Transverse colon (tissue), 4 donors: ENCODE data around the gene SGSH. TPM values are rescaled to one million over a fixed set of nuclear protein-coding genes. Genes with fewer than 3 reads are reported as not detected.

Experiments
- DNase-seq: peaks from one replicate; pipeline ENCODE4 v3.0.0-alpha.2; 2019
- H3K27ac ChIP-seq, 4 donors: fragments of 200-600 bp; sonication (generic); 2 replicates each; pipeline ENCODE4 v1.5.1; 2016 to 2018; ENCODE audit warnings: inconsistent platforms in 4 of 4
- H3K27me3 ChIP-seq: fragments of 200-600 bp; sonication (generic); 2 replicates; pipeline ENCODE4 v1.5.1; 2017; ENCODE audit warnings: inconsistent platforms
- H3K36me3 ChIP-seq, 4 donors: fragments of 200-600 bp; sonication (generic); 2 replicates each; pipeline ENCODE4 v1.5.1; 2017 to 2019; ENCODE audit warnings: inconsistent platforms in 4 of 4
- H3K4me1 ChIP-seq, 4 donors: fragments of 200-600 bp; sonication (generic); 2 replicates each; pipeline ENCODE4 v1.5.1; 2017 to 2020; ENCODE audit warnings: inconsistent platforms in 4 of 4
- H3K4me3 ChIP-seq, 4 donors: fragments of 200-600 bp; sonication (generic); 1 replicate in 1 of 4; 2 replicates in 3 of 4; pipeline versions ENCODE4 v1.5.1 to v1.6.1; 2017 to 2019; ENCODE audit warnings: inconsistent platforms in 4 of 4
- H3K9me3 ChIP-seq, 2 donors: fragments of 200-600 bp; sonication (generic); 2 replicates each; pipeline ENCODE4 v1.5.1; 2017 to 2019; ENCODE audit warnings: inconsistent platforms in 2 of 2
- EP300 ChIP-seq: sonication (generic); formaldehyde crosslinking; IDR thresholded peaks from one replicate; pipeline ENCODE4 v1.6.1; 2017; ENCODE audit warnings: antibody characterized with exemption, low read depth
- POLR2A ChIP-seq: fragments of 450-650 bp; IDR thresholded peaks from one replicate; pipeline ENCODE4 v1.6.1; 2016; ENCODE audit warnings: antibody characterized with exemption, mild to moderate bottlenecking, moderate library complexity
- POLR2AphosphoS5 ChIP-seq, 3 donors: sonication (generic); formaldehyde crosslinking; IDR thresholded peaks; one replicate each; pipeline ENCODE4 v1.6.1; 2016; ENCODE audit warnings: antibody characterized with exemption in 3 of 3
- WGBS, 2 donors: methylation state at CpG; one replicate each; pipeline ENCODE4 v1.1.5; 2018; ENCODE audit warnings: low coverage in 1 of 2; 5-methylcytosine and 5-hydroxymethylcytosine counted together
- in situ Hi-C, 4 donors: fragments of 200-750 bp; cut with MboI; loops; one replicate each; pipeline versions ENCODE4 v1.15.0 to v1.15.1; 2017; ENCODE audit warnings: low sequenced_read_pairs in 3 of 4, low pct_ligation_motif_present in 1 of 4, low pct_unique_long_range_greater_than_20kb in 1 of 4
- intact Hi-C: fragments of 100-400 bp; cut with DNase I; formaldehyde crosslinking; loops from one replicate; pipeline ENCODE4 v1.15.1; 2023; ENCODE audit warnings: low total_unique reads
- total RNA-seq, 4 donors: library from RNA; depleted of rRNA; stranded (reverse); fragments of >200 nt; gene quantifications; one replicate each; pipeline ENCODE4 v1.1.0, GENCODE V29; 2016
- TF ChIP-seq, protein P1 (sequence below), 5 experiments: fragments of 200-600 bp in 3 of 5; fragments of 450-650 bp in 2 of 5; sonication (generic) in 3 of 5; IDR thresholded peaks; 1 replicate in 2 of 5; 2 replicates in 3 of 5; pipeline ENCODE4 v1.5.1; 2016 to 2017; ENCODE audit warnings: antibody characterized with exemption in 5 of 5, inconsistent platforms in 3 of 5, mild to moderate bottlenecking in 2 of 5, moderate library complexity in 1 of 5

The SGSH gene
- total RNA-seq, 4 donors from 2014 or later: 26.2 to 66.2 (median 39.9) TPM

DNA sequence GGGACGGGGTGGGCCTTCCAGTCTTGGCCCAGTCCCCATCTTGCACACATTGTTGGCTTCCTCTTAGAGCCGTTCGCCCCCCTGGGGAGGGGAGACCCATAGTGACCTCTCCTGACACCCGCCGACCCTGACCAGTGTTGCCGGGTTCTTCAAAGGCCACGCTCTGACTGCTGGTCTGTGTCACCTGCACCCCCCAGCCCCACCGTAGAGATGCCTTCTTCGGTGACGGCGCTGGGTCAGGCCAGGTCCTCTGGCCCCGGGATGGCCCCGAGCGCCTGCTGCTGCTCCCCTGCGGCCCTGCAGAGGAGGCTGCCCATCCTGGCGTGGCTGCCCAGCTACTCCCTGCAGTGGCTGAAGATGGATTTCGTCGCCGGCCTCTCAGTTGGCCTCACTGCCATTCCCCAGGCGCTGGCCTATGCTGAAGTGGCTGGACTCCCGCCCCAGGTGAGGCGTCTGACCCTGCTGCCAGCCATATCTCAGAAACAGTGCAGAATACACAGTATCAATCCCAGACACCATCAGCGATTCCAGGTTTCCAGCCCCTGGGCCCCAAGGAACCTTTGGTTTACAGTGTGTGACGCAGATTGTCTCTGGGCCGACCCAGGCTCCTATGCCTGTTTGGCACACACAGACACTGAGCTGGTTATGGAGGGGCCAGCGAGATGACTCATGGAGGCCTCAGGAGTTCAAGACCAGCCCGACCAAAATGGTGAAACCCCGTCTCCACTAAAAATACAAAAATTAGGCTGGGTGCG, 1.4 kb upstream of the SGSH start:
- TF ChIP-seq POLR2A: no peak
- TF ChIP-seq, protein P1, sequence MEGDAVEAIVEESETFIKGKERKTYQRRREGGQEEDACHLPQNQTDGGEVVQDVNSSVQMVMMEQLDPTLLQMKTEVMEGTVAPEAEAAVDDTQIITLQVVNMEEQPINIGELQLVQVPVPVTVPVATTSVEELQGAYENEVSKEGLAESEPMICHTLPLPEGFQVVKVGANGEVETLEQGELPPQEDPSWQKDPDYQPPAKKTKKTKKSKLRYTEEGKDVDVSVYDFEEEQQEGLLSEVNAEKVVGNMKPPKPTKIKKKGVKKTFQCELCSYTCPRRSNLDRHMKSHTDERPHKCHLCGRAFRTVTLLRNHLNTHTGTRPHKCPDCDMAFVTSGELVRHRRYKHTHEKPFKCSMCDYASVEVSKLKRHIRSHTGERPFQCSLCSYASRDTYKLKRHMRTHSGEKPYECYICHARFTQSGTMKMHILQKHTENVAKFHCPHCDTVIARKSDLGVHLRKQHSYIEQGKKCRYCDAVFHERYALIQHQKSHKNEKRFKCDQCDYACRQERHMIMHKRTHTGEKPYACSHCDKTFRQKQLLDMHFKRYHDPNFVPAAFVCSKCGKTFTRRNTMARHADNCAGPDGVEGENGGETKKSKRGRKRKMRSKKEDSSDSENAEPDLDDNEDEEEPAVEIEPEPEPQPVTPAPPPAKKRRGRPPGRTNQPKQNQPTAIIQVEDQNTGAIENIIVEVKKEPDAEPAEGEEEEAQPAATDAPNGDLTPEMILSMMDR (IDR thresholded peaks at IDR 0.05): no peak
- no peak for TF ChIP-seq POLR2AphosphoS5 (IDR thresholded peaks at IDR 0.05)
- TF ChIP-seq EP300: no peak
- no peak for DNase-seq
- WGBS, 2 donors: 77% methylated on average over 26 of the region's 29 CpGs; no CpG with 5 or more reads in 1 of the 2 donors
- Histone ChIP-seq H3K9me3 (no peaks in the 10 kb centered on the region), H3K27ac (peak overlapping the region in 1 of 4 donors; percentile 89), H3K4me3 (peak overlapping the region in 3 of 4 donors; percentile 88 to 94 (median 88)), H3K36me3 (no peaks in the 10 kb centered on the region), H3K27me3 (no peaks in the 10 kb centered on the region), H3K4me1 (peaks cover 3 to 27% (median 20%) of the 10 kb centered on the region in 4 donors)
- in situ Hi-C loops: no loop called here
- intact Hi-C loops: no loop called here

DNA sequence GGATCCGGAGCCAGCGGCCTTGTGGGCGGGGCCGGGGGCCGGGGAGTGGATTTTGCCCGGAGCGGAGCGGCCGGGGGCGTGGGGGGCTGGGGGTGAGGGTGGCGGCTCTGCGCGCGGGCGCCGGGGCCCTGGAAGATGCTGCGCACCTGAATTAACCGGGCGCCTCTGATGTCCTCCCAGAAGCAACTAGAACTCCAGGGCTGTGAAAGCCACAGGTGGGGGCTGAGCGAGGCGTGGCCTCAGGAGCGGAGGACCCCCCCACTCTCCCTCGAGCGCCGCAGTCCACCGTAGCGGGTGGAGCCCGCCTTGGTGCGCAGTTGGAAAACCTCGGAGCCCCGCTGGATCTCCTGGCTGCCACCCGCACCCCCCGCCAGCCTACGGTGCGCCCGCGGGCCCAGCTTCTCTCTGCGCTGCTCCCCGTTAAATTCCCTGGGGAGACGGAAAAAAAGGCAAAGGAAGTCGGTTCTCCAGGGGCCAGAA, 643 bp upstream of the SGSH start:
- in situ Hi-C loops (no loop called here), intact Hi-C loops (no loop called here)
- TF ChIP-seq, protein P1 (IDR thresholded peaks at IDR 0.05): no peak
- no peak for TF ChIP-seq POLR2A
- no peak for TF ChIP-seq EP300
- no peak for TF ChIP-seq POLR2AphosphoS5 (IDR thresholded peaks at IDR 0.05)
- peaks cover 3 to 27% (median 20%) of the 10 kb centered on the region in 4 donors for H3K4me1 ChIP-seq
- DNase-seq: peak; percentile 23
- no peaks in the 10 kb centered on the region for H3K9me3 ChIP-seq
- peak overlapping the region; percentile 87 to 91 (median 88) for H3K27ac ChIP-seq
- peak overlapping the region; percentile 82 to 94 (median 88) for H3K4me3 ChIP-seq
- no peaks in the 10 kb centered on the region for H3K36me3 ChIP-seq
- no peaks in the 10 kb centered on the region for H3K27me3 ChIP-seq
- WGBS, 2 donors: 21% methylated on average over 3 of the region's 41 CpGs; no CpG with 5 or more reads in 1 of the 2 donors

DNA sequence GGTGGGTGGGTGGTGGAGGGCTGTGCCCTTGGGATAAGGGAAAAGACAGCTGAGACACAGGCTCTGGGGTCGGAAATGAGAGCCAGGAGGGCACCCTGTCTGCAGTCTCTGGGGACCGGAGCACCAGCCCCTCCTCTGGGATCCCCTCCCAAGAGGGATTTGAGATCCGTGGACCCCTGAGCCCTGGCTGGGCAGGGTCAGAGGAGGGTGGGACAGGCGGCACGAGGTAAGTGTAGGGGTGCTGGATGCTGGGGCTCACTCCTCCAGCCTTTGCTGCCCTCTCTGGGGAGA, 425 bp downstream of the SGSH start:
- intact Hi-C loops (no loop called here), in situ Hi-C loops (no loop called here)
- H3K4me1 ChIP-seq: peaks cover 3 to 27% (median 20%) of the 10 kb centered on the region in 4 donors
- peak overlapping the region; percentile 82 to 94 (median 88) for H3K4me3 ChIP-seq
- peak overlapping the region; percentile 87 to 91 (median 88) for H3K27ac ChIP-seq
- no peaks in the 10 kb centered on the region for H3K36me3 ChIP-seq
- DNase-seq: no peak
- TF ChIP-seq EP300 (no peak), POLR2A (no peak), POLR2AphosphoS5 (IDR thresholded peaks at IDR 0.05) (no peak)
- TF ChIP-seq, protein P1 (IDR thresholded peaks at IDR 0.05): no peak
- H3K27me3 ChIP-seq: no peaks in the 10 kb centered on the region
- H3K9me3 ChIP-seq: no peaks in the 10 kb centered on the region
- WGBS, 2 donors: 0% methylated on average over 2 to 5 of the region's 5 CpGs

GRCh38 chr17:80219013-80219762, 945 bp downstream of the SGSH start:
- Histone ChIP-seq H3K4me1 (peaks cover 3 to 27% (median 20%) of the 10 kb centered on the region in 4 donors), H3K27me3 (no peaks in the 10 kb centered on the region), H3K9me3 (no peaks in the 10 kb centered on the region), H3K4me3 (peak overlapping the region in 3 of 4 donors; percentile 88 to 94 (median 88)), H3K36me3 (no peaks in the 10 kb centered on the region), H3K27ac (peak overlapping the region; percentile 87 to 91 (median 88))
- in situ Hi-C loops: no loop called here
- 0 to 30% methylated on average over 2 to 15 of the region's 15 CpGs for WGBS, 2 donors
- intact Hi-C loops: no loop called here
- TF ChIP-seq POLR2AphosphoS5 (IDR thresholded peaks at IDR 0.05) (peak in 2 of 3 donors; percentile 18 to 32), EP300 (no peak)
- peak; percentile 87 for DNase-seq
